Suppressor macrophage treated with lipopolysaccharide for 4 hours (primary cell): Measurements from ENCODE around the gene CRELD1.
A peak's percentile ranks its signal among the peaks of the same experiment; 100 is the strongest.
"Not testable (repeated sequence)": the region's sequence is repeated elsewhere in the genome, so short reads cannot be mapped to it uniquely, and the experiment has no call there.

Source experiments
- DNase-seq: peaks from one replicate; pipeline ENCODE4 v3.0.0-alpha.2; 2020

The CRELD1 gene, protein sequence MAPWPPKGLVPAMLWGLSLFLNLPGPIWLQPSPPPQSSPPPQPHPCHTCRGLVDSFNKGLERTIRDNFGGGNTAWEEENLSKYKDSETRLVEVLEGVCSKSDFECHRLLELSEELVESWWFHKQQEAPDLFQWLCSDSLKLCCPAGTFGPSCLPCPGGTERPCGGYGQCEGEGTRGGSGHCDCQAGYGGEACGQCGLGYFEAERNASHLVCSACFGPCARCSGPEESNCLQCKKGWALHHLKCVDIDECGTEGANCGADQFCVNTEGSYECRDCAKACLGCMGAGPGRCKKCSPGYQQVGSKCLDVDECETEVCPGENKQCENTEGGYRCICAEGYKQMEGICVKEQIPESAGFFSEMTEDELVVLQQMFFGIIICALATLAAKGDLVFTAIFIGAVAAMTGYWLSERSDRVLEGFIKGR

GRCh38 chr3:9933561-9934234, at the start of gene CRELD1:
Gene CRELD1 (plus strand): TSS chr3:9933834. CDS start chr3:9934439, 605 bp downstream.
- peak; percentile 98 for DNase-seq

DNA sequence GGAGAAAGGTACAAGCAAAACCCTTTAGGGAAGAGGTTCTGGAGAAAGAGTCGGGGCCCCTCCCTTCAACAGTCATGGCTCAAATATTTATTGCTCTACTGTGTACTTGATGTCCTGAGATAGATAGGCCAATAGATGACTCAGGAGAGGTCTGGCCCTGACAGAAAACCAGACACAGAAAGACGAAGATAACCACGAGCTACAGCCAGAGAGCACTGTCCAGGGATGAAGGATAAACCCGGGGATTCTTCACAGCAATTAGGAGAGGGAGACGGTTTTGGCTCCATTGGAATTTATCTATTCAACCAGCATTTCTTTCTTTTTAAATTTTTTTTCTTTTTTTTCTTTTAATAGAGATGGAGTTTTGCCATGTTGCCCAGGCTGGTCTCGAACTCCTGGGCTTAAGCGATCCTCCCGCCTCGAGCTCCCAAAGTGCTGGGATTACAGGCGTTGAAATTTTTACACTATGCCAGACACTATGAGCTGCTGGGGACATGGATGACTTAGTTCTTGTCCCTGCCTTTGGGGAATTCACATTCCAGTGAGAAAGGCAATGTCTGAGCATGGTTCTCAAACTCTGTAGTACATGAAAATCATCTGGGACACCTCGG, 49.0 kb upstream of the CRELD1 start:
- no peak for DNase-seq

GRCh38 chr3:9886328-9886727, 47.3 kb upstream of the CRELD1 start:
- no peak for DNase-seq

GRCh38 chr3:9887480-9887879, 46.2 kb upstream of the CRELD1 start:
- no peak for DNase-seq

- DNase-seq, result no peak
Measured at GRCh38 chr3:9888540-9888939, 45.1 kb upstream of the CRELD1 start.

GRCh38 chr3:9889405-9889804, 44.2 kb upstream of the CRELD1 start:
- no peak for DNase-seq

DNA sequence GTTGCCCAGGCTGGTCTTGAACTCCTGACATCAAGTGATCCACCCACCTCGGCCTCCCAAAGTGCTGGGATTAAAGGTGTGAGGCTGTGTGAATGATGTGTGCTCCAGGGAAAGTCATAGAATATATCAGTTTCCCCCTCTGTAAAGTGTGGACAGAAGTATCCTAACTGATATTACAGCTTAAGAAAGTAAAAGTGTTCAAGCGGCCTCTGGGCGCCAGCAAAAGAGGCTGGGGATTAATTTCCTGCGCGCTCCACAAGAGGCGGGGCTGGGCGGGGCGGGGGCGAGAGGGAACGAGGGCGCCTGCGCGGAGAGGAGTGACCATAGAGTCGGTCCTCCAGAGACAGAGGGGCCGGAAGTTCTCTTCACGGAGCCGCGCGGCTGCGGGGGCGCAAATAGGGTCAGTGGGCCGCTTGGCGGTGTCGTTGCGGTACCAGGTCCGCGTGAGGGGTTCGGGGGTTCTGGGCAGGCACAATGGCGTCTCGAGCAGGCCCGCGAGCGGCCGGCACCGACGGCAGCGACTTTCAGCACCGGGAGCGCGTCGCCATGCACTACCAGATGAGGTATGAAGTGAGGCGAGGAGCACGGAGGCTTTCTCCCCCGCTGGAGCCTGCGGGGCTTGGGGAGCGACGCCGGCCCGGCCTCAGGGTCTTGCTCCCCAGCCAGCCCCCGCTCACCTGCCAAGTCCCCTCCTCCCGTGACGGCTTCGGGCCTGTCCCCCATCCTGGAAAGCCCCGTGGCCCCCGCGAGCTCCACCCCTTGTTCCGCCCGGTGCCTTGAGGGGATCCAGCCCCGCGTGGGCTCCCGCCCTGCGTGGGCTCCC, 43.2 kb upstream of the CRELD1 start, which contains the start of gene JAGN1:
JAGN1 (plus strand) TSS at position 362 of the 823 bp plus-strand sequence; CDS start at position 475, 113 bp downstream.
- DNase-seq, result peak; percentile 96

GRCh38 chr3:9891072-9891622, 42.5 kb upstream of the CRELD1 start:
- no peak for DNase-seq

GRCh38 chr3:9893739-9894138, 39.9 kb upstream of the CRELD1 start:
- no peak for DNase-seq

DNA sequence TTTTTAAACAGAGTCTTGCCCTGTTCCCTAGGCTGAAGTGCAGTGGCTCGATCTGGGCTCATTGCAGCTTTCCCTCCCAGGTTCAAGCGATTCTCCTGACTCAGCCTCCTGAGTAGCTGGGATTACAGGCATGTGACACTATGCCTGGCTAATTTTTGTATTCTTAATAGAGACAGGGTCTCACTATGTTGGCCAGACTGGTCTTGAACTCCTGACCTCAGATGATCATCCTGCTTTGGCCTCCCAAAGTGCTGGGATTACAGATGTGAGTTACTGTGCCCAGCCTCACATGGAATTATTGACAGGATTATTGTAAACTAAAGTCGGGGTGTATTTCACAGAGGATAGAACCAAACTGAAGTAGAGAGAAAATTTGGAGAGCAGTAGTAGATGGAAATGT, 37.9 kb upstream of the CRELD1 start:
- DNase-seq, result not testable (repeated sequence)

DNA sequence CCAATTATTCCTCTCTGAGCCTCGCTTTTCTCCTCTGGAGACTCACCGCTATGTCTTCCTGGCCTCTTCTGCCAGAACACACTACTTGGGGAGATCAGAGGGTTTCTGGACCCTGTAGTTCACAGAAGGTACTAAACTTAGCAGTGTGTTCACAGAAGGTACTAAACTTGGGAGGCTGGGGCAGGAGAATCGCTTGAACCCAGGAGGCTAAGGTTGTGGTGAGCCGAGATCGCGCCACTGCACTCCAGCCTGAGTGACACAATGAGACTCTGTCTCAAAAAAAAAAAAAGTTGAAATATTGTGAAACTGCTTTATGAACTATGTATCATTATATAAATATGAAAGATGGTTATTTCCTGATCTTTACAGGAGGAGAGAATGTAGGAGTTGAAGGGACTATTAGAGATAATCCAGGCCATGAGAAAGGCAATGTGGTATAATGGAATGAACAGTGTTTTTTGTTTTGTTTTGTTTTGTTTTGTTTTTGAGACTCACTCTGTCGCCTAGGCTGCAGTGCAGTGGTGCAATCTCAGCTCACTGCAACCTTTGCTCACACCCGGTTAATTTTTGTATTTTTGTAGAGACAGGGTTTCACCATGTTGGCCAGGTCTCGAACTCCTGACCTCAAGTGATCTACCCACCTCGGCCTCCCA, 36.8 kb upstream of the CRELD1 start:
- DNase-seq, result not testable (repeated sequence)

- DNase-seq, result no peak
Measured at GRCh38 chr3:9897408-9898372, 35.9 kb upstream of the CRELD1 start.

DNA sequence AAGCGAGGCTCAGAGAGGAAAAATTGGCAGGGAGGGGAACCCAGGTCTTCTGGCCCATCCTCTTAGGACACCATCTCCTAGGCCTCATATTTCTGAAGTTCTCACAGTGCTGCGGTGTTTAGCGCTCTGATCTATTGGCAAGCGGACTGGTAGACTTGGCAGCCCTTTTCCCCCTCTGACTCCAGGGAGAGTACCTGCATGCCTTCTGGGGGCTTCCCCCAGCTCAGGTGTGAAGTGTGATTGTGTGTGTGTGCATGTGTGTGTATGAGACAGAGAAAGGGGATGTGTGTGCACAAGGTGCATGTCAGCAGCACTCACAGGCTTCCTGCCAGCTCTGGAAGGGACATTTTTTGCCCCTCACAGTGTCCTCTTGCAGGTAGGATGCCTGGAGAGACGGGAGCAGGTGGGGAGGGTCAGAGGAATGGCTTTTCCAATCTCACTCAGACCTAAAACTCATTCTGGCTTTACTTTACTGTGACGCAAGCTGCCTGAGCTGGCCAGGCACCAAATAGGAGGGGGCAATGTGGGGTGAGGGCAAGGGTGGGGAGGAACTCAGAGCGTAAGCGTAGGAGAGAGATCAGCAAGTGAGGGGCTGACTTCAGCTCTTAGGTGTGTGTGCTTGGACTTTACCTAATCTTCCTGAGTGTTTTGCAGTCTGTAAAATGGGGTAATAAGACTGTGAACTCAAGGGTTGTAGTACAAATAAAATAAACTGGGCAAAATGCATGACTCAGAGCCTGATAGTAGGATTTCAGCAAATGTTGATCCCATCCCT, 35.0 kb upstream of the CRELD1 start:
- DNase-seq, result no peak

- no peak for DNase-seq
Measured at GRCh38 chr3:9899289-9899791, 34.3 kb upstream of the CRELD1 start.

DNA sequence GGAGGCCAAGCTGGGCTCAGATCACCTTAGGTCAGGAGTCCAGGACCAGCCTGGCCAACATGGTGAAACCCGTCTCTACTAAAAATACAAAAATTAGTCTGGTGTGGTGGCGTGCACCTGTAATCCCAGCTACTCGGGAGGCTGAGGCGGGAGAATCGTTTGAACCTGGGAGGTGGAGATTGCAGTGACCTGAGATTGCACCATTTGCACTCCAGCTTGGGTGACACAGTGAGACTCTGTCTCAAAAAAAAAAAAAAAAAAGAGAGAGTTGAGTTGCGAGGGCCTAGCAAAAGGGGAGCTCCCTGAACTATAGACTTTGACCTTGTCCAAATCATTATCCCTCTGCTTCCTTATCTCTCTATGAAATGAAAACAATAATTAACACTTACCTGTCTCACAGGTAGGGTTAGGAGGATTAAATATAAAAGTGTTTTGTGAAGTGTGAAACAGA, 32.6 kb upstream of the CRELD1 start:
- not testable (repeated sequence) for DNase-seq

- no peak for DNase-seq
Measured at GRCh38 chr3:9901967-9902366, 31.7 kb upstream of the CRELD1 start.

GRCh38 chr3:9902372-9903237, 31.0 kb upstream of the CRELD1 start, which contains the start of gene IL17RE:
Gene IL17RE (plus strand): TSS chr3:9902848. CDS start chr3:9902933, 85 bp downstream.
- DNase-seq, result no peak

GRCh38 chr3:9903238-9903624, 30.4 kb upstream of the CRELD1 start:
- peak; percentile 61 for DNase-seq
